Caco-2 (cell line): ENCODE measurements around the gene REEP3. TPM values are rescaled to one million over a fixed set of nuclear protein-coding genes. Genes with fewer than 3 reads are reported as not detected.
A peak's percentile ranks its signal among the peaks of the same experiment; 100 is the strongest.
"Not testable (repeated sequence)": the region's sequence is repeated elsewhere in the genome, so short reads cannot be mapped to it uniquely, and the experiment has no call there.

Experiments used
- BruUV-seq: library from RNA; stranded (reverse); fragments of 400-500 nt; replicated peaks from 2 replicates; lab custom pipeline; 2021; lab: Mats Ljungman, UMichigan
- CTCF ChIA-PET: fragments of 300-600 bp; sonication (Branson Sonifier 250); formaldehyde crosslinking; loops from one replicate; lab custom pipeline; 2022; ENCODE audit warnings: antibody characterized with exemption; lab: Charles Lee
- POLR2A ChIA-PET: fragments of 300-600 bp; sonication (Branson Sonifier 250); formaldehyde crosslinking; loops from one replicate; lab custom pipeline; 2022; ENCODE audit warnings: antibody characterized with exemption; lab: Charles Lee
- DNase-seq, 2 experiments: peaks; one replicate each; pipeline versions ENCODE4 v3.0.0 to v3.0.0-alpha.2; 2020 to 2022
- H3K27me3 ChIP-seq: replicated peaks from 2 replicates; pipeline ENCODE4 v1.6.0; 2011; ENCODE audit warnings: low read length; ENCODE audit not compliant: control insufficient read depth, insufficient read depth
- H3K36me3 ChIP-seq: 2 replicates; pipeline ENCODE4 v1.5.1; 2011; ENCODE audit warnings: low read length; ENCODE audit not compliant: control insufficient read depth, insufficient read depth
- H3K4me1 ChIP-seq: fragments of 250-450 bp; sonication (Bioruptor Pico); 2 replicates; pipeline ENCODE4 v1.5.1; 2020; ENCODE audit warnings: mild to moderate bottlenecking
- H3K4me3 ChIP-seq: 2 replicates; pipeline ENCODE4 v1.5.1; 2011; ENCODE audit warnings: low read depth, mild to moderate bottlenecking, control low read depth, low read length
- H3K9me3 ChIP-seq: fragments of 250-450 bp; sonication (Bioruptor Pico); 2 replicates; pipeline ENCODE4 v1.5.1; 2020; ENCODE audit warnings: mild to moderate bottlenecking, moderate library complexity
- H3K27ac Mint-ChIP-seq: one replicate; pipeline ENCODE4 v1.8.0; 2022; ENCODE audit warnings: mixed read lengths; ENCODE audit not compliant: unreplicated experiment
- H3K27me3 Mint-ChIP-seq: one replicate; pipeline ENCODE4 v1.8.0; 2022; ENCODE audit warnings: mixed read lengths; ENCODE audit not compliant: insufficient read depth, unreplicated experiment
- H3K36me3 Mint-ChIP-seq: one replicate; pipeline ENCODE4 v1.8.0; 2022; ENCODE audit warnings: mild to moderate bottlenecking, mixed read lengths; ENCODE audit not compliant: insufficient read depth, unreplicated experiment
- H3K4me1 Mint-ChIP-seq: one replicate; pipeline ENCODE4 v1.8.0; 2022; ENCODE audit warnings: low read depth, mixed read lengths; ENCODE audit not compliant: unreplicated experiment
- H3K4me3 Mint-ChIP-seq: one replicate; pipeline ENCODE4 v1.8.0; 2022; ENCODE audit warnings: mild to moderate bottlenecking, moderate library complexity, mixed read lengths; ENCODE audit not compliant: unreplicated experiment
- H3K9me3 Mint-ChIP-seq: one replicate; pipeline ENCODE4 v1.8.0; 2022; ENCODE audit warnings: mixed read lengths; ENCODE audit not compliant: unreplicated experiment
- CTCF ChIP-seq, 2 experiments: fragments of 200-600 bp in 1 of 2; IDR thresholded peaks; 1 replicate in 1 of 2; 2 replicates in 1 of 2; pipeline versions ENCODE4 v1.5.1 to v1.8.0; 2011 to 2022; ENCODE audit warnings: antibody characterized with exemption in 1 of 2, control low read depth in 1 of 2, inconsistent platforms in 1 of 2, low read depth in 1 of 2, low read length in 1 of 2, mild to moderate bottlenecking in 1 of 2, moderate library complexity in 1 of 2; ENCODE audit not compliant: insufficient read depth in 1 of 2, severe bottlenecking in 1 of 2, unreplicated experiment in 1 of 2
- intact Hi-C: fragments of 100-400 bp; cut with micrococcal nuclease; formaldehyde crosslinking; loops from one replicate; pipeline ENCODE4 v1.10.0; 2022; ENCODE audit not compliant: unreplicated experiment
- total RNA-seq: library from RNA; stranded (reverse); gene quantifications from 2 replicates; pipeline ENCODE4 v1.2.3, GENCODE V29; 2022

REEP3 gene
- total RNA-seq, 1 experiment from 2014 or later, result 66.4 TPM

- Mint-ChIP-seq H3K27ac (no peak overlapping the region), H3K4me3 (no peak overlapping the region), H3K9me3 (peaks cover 10% of the 10 kb centered on the region), H3K27me3 (no peaks in the 10 kb centered on the region), H3K36me3 (peaks cover 6% of the 10 kb centered on the region), H3K4me1 (peaks cover 15% of the 10 kb centered on the region)
- POLR2A ChIA-PET, result interaction anchor here (0.6 to 1.5 kb wide), 2 partner anchors 59 to 129 kb away, joined by 3 to 5 read pairs; no protein-coding TSS in a partner anchor
- intact Hi-C loops, result no loop called here
- DNase-seq, result no peak
- H3K27me3 ChIP-seq, result no peaks in the 10 kb centered on the region
- H3K36me3 ChIP-seq, result no peaks in the 10 kb centered on the region
- no peak overlapping the region for H3K4me3 ChIP-seq
- H3K9me3 ChIP-seq, result no peaks in the 10 kb centered on the region
- CTCF ChIA-PET, result interaction anchor here (0.6 kb wide), 1 partner anchor 44 kb away, joined by 3 read pairs; no protein-coding TSS in a partner anchor
- no TSS peak for BruUV-seq
- TF ChIP-seq CTCF (IDR thresholded peaks at IDR 0.05; ENCODE audit: insufficient read depth in 1 of 2, low read depth in 1 of 2, low read length in 1 of 2, severe bottlenecking in 1 of 2, unreplicated experiment in 1 of 2), result no peak
- peaks cover 6% of the 10 kb centered on the region for H3K4me1 ChIP-seq
These were observed 140.1 kb downstream of the REEP3 start for GRCh38 chr10:63661347-63661746.

- H3K36me3 Mint-ChIP-seq, result peaks cover 6% of the 10 kb centered on the region
- H3K27me3 ChIP-seq, result no peaks in the 10 kb centered on the region
- no peaks in the 10 kb centered on the region for H3K9me3 ChIP-seq
- peak overlapping the region; percentile 87 for H3K4me3 Mint-ChIP-seq
- H3K4me1 ChIP-seq, result peaks cover 11% of the 10 kb centered on the region
- POLR2A ChIA-PET, result interaction anchor here (0.6 to 1.6 kb wide), 6 partner anchors 26 to 157 kb away, joined by 3 to 18 read pairs (median 5); no protein-coding TSS in a partner anchor
- TF ChIP-seq CTCF (IDR thresholded peaks at IDR 0.05; ENCODE audit: insufficient read depth in 1 of 2, low read depth in 1 of 2, low read length in 1 of 2, severe bottlenecking in 1 of 2, unreplicated experiment in 1 of 2), result no peak
- BruUV-seq, result TSS peak; percentile 98
- no peaks in the 10 kb centered on the region for H3K27me3 Mint-ChIP-seq
- CTCF ChIA-PET, result interaction anchor here (1.0 to 1.6 kb wide), 5 partner anchors 27 to 498 kb away, joined by 4 to 9 read pairs (median 6); no protein-coding TSS in a partner anchor
- peaks cover 15% of the 10 kb centered on the region for H3K4me1 Mint-ChIP-seq
- peak; percentile 75 to 77 for DNase-seq
- intact Hi-C loops, result loop anchor here (2.0 kb wide), 1 partner anchor 48 kb away; no protein-coding TSS in a partner anchor
- no peaks in the 10 kb centered on the region for H3K36me3 ChIP-seq
- H3K9me3 Mint-ChIP-seq, result peaks cover 10% of the 10 kb centered on the region
- peak overlapping the region; percentile 89 for H3K27ac Mint-ChIP-seq
- peak overlapping the region; percentile 49 for H3K4me3 ChIP-seq
These were observed 143.2 kb downstream of the REEP3 start for GRCh38 chr10:63664341-63664885.

- peak overlapping the region; percentile 49 for H3K4me3 ChIP-seq
- H3K36me3 Mint-ChIP-seq, H3K36me3 ChIP-seq, H3K9me3 Mint-ChIP-seq, H3K9me3 ChIP-seq, H3K27me3 ChIP-seq, H3K27me3 Mint-ChIP-seq: not testable (repeated sequence)
- DNase-seq, result peak; percentile 84 to 85
- POLR2A ChIA-PET, result interaction anchor here (0.6 to 1.6 kb wide), 5 partner anchors 27 to 157 kb away, joined by 3 to 18 read pairs (median 6); no protein-coding TSS in a partner anchor
- CTCF ChIA-PET, result interaction anchor here (1.0 to 1.6 kb wide), 5 partner anchors 27 to 498 kb away, joined by 4 to 9 read pairs (median 6); no protein-coding TSS in a partner anchor
- TSS peak; percentile 65 for BruUV-seq
- Mint-ChIP-seq H3K4me1 (peaks cover 15% of the 10 kb centered on the region), H3K27ac (peak overlapping the region; percentile 89), H3K4me3 (peak overlapping the region; percentile 87)
- intact Hi-C loops, result loop anchor here (1.0 to 2.0 kb wide), 2 partner anchors 35 to 48 kb away; no protein-coding TSS in a partner anchor
- H3K4me1 ChIP-seq, result peaks cover 11% of the 10 kb centered on the region
These were observed 143.9 kb downstream of the REEP3 start for GRCh38 chr10:63665006-63665580.
